Measurements from ENCODE around the gene MELTF.

Gene MELTF

DNA sequence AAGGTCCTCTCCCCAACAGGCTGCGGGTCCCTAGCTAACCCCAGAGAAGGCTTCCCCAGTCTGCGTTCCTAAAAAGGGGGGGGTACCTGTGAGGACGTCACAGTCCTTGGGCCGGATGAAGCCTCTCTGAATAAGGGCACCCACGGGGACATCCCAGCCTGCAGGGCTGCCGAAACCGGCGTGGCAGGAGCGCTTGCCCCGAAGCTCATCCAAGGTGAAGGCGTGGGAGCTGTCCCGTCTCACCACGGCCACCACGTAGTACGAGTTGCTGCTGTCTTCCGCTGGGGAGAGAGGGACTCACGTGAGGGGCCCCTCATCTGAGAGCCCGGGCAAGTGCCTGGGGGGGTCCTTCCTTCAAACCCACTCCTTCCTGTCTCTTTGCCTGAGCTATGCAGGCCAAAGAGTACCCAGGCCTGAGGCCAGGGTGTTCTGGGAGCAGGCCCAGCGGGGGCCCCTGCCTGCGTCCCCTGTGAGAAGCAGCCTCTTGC is 20.0 kb downstream of the MELTF start:
- Mint-ChIP-seq H3K36me3 (peaks cover 2% of the 10 kb centered on the region), H3K4me1 (peaks cover 6% of the 10 kb centered on the region), H3K4me3 (no peak overlapping the region), H3K27me3 (peaks cover 3% of the 10 kb centered on the region), H3K9me3 (no peaks in the 10 kb centered on the region), H3K27ac (no peak overlapping the region)
- no peak for DNase-seq
- CTCF ChIA-PET = interaction anchor here (0.8 kb wide), 1 partner anchor 178 kb away, joined by 3 read pairs; no protein-coding TSS in a partner anchor

DNA sequence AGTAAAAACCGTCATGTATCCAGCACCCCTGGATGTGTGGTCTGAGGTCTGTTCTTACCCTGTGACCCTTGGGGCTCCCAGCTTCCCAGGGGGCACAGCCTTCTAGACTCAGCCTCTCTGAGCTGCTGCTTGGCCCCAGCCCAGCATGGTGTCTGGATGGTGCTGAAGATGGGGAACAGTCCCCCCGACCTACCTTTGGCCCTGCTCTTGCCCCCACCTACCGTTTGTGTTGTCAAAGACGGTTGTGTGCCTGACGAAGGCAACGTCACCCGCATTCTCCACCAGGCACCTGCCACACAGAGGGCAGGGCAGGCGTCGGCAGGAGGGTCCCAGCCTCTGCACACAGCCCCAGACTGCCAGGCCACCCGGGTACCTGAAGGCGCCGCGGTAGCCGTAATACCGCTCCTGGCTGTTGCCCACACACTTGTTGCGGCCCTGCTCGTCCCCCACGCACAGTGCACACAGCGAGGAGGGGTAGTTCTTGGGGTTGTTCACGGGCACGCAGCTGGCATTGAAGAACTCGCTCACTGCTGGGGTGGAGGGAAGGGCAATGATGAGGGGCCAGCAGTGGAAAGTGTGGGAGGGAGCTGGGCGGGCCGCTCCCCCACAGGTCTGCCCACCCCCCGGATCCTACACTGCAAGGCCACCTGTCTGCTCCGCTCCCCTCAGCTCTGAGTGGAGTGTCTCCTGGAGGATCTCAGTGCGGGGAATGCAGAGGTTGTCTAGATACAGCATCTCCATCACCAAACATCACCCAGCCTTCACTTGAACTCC is 21.0 kb downstream of the MELTF start:
- CTCF ChIA-PET = no interaction called here

DNA sequence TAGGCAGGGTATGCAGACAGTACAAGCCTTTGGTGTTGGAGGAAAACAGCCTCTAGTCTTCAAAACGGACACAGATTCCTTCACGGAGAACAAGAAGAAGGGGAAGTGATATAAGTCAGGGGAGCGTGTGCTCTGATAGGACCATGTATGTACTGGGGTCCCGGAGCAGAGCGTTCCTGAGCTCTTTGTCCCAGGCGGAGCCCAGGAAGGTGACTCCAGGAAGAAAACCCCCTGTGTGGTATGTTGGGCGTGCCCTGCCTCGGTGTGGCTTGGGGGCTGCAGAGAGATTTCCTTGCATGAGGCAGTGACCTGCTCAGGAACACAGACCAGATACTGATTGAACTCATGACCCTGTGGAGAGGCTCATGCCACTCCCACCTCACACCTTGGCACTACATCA is 21.7 kb downstream of the MELTF start:
- Mint-ChIP-seq H3K9me3 (no peaks in the 10 kb centered on the region), H3K27ac (no peak overlapping the region), H3K27me3 (peaks cover 7% of the 10 kb centered on the region), H3K36me3 (peaks cover 4% of the 10 kb centered on the region), H3K4me3 (no peak overlapping the region), H3K4me1 (peaks cover 15% of the 10 kb centered on the region)
- no peak for DNase-seq
- CTCF ChIA-PET = no interaction called here

More for the DNA sequence above, 21.0 kb downstream of the MELTF start:
- Mint-ChIP-seq H3K9me3 (no peaks in the 10 kb centered on the region), H3K4me3 (no peak overlapping the region), H3K27ac (no peak overlapping the region), H3K4me1 (peaks cover 14% of the 10 kb centered on the region), H3K36me3 (peaks cover 4% of the 10 kb centered on the region), H3K27me3 (peaks cover 3% of the 10 kb centered on the region)
- no peak for DNase-seq

DNA sequence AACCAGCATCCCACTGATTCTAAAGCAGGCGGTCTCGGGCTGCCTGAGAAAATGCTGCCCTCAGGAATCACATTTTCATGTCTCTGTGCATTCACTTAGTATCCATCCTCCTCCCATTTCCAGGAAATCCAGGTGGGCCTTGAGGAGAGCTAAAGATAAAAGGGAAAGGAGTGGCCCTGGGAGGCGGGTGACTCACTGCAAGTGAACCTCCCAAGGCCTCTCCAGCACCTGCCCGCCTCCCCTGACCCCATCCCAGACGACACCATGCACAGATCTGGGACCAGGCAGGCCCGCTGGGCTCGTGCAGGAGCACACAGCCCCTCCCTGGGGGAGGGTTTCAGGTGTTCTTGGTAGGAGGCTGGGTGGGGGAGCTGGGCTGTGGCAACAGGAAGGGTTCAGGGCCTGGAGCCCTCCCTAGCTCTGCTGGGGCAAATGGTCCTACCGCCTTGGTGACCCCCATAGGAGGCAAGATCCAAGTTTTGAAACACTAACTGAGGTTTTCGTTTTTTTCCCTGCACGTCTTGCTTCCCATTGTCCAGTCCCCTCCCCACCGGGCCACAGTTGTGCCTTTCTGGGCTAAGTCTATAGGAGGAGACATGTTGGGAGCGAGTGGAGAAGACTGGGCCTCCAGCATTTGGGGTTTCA is 22.2 kb downstream of the MELTF start:
- no peak for DNase-seq
- CTCF ChIA-PET = interaction anchor here (1.0 kb wide), 1 partner anchor 22 kb away, joined by 3 read pairs; the partner anchor contains the start of gene MELTF
- Mint-ChIP-seq H3K4me1 (peaks cover 15% of the 10 kb centered on the region), H3K27ac (no peak overlapping the region), H3K36me3 (peaks cover 4% of the 10 kb centered on the region), H3K4me3 (no peak overlapping the region), H3K9me3 (no peaks in the 10 kb centered on the region), H3K27me3 (peaks cover 5% of the 10 kb centered on the region)

DNA sequence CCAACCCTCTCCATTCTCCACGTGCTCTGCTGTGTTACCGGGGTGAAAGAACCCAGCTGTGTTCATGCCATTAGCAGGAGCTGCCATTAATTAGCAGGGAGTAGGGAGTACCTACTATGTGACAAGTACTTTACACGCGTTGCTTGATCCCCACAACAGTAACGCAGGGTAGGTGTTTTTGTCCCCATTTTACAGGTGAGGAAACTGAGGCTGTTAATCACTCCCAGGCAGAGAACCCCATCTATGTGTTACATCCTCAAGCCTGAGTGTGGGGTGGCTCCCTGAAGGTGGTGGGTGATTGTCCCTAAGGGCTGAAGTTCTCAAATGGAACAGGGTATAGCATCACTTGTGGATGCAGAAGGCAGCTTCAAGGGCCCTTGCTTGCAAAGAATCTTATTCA is 22.8 kb downstream of the MELTF start:
- peaks cover 4% of the 10 kb centered on the region for H3K36me3 Mint-ChIP-seq
- H3K27ac Mint-ChIP-seq = no peak overlapping the region
- H3K4me1 Mint-ChIP-seq = peaks cover 15% of the 10 kb centered on the region
- H3K27me3 Mint-ChIP-seq = peaks cover 4% of the 10 kb centered on the region
- no peaks in the 10 kb centered on the region for H3K9me3 Mint-ChIP-seq
- no peak for DNase-seq
- CTCF ChIA-PET = interaction anchor here (1.0 kb wide), 1 partner anchor 23 kb away, joined by 3 read pairs; the partner anchor contains the start of gene MELTF
- no peak overlapping the region for H3K4me3 Mint-ChIP-seq

DNA sequence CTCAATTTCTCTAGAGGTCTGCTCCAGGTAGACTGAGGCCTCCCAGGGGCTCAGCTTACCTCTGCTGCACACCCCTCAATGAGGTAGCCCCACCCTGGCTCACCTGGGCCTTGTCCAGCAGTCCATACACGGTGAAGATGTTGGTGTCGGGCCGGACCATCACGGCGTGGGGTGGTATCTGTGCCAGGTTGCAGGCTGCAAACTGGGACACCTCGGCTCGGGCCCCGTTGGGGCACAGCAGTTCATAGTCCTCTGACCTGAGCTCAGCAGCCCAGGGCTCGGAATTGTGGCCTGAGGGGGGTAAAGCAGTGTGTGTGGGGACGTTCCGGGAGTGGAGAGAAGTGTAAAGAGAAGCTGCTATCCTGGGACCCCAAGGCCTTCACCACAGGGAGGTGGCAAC is 23.2 kb downstream of the MELTF start:
- Mint-ChIP-seq H3K4me3 (no peak overlapping the region), H3K27me3 (peaks cover 5% of the 10 kb centered on the region), H3K36me3 (peaks cover 4% of the 10 kb centered on the region), H3K9me3 (no peaks in the 10 kb centered on the region), H3K4me1 (peaks cover 19% of the 10 kb centered on the region), H3K27ac (no peak overlapping the region)
- CTCF ChIA-PET = interaction anchor here (0.6 to 2.3 kb wide), 3 partner anchors 22 to 101 kb away, joined by 3 to 5 read pairs (median 3); partner anchors contain the start of gene MELTF
- no peak for DNase-seq

DNA sequence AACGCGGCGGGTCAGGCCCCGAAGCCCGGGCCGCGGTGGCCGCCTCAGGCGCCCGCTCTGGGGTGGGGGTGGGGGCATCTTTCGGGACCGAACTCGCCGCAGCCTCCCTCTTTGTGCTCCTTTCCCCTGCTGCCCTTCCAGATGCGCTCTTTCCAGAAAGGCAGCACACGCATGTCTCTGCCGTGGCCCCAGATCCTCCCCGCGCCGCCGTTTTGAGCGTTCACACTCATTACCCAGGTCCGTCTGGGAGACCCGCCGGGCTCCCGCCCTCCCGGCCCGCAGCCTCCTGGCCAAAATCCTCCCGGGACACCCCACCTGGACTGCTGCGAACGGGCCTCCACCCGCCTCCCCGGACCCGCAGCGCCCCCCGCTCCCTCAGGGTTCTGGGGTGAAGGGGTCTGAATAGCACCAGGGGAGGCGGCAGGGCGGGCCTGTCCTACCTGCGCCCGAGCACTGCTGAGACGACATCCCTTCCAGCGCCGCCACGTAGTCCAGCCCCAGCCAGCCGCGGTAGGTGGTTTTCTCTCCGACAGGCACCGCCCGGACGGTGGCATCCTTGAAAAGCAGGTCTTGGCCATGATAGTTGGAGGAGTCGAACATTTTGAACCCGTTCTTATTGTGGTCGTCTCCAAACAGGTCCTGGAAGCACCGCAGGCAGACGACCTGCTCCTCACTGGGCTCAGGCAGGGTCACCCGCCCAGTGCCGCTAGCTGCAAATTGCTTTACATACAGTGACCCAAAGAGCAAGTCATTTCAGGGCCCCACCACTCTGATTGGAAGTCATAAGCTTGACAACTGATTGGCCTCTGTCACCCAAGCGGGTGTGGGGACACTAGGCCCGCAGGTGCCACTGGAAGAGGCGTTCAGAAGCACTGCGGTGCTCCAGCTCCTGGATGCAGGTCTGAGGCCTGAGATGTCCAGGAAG is 25.9 kb downstream of the MELTF start:
- DNase-seq = peak; percentile 52
- peak overlapping the region; percentile 79 for H3K27ac Mint-ChIP-seq
- CTCF ChIA-PET = interaction anchor here (0.6 to 2.9 kb wide), 11 partner anchors 17 to 499 kb away, joined by 3 to 19 read pairs (median 4); partner anchors contain the start of gene MELTF

DNA sequence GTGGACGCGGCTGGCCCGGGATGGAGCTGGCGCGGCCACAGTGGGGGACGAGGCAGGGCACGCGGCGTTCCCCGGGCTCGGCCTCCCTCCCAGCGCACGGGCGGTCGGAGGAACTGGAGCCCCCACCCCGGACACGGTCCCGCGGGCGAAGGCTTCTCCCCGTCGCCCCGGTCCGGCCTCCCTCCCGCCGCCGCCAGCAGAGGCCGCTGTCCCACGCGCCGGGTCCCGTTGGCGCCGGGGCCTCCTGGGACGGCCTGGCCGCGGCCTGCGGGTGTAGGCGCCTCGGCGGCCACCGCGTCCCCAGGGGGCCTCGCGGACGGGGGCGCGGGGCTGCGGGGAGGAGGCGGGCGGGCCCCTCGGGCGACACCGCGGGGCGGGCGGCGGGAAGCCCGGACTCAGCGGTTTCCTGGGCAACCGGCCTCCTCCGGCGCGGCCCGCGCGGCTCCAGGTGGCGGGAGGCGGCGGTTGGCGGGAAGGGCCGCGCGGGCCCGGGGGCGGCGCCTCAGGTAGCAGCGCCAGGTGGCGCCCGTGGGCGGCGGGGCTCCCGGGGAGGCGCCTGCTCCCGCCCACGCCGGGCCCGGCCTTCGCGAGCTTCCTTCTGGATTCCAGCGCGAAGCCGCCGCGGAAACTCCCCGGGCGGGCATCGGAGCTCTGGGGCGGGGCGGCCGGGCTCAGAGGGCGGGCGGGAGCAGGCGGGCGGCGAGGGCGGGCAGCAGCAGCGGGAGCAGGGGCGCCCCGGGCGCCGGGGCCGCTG is 26.7 kb downstream of the MELTF start:
- H3K27ac Mint-ChIP-seq = no peak overlapping the region
- no peak overlapping the region for H3K4me3 Mint-ChIP-seq
- H3K9me3 Mint-ChIP-seq = no peaks in the 10 kb centered on the region
- DNase-seq = peak; percentile 85
- H3K4me1 Mint-ChIP-seq = peaks cover 20% of the 10 kb centered on the region
- CTCF ChIA-PET = interaction anchor here (0.6 to 2.9 kb wide), 7 partner anchors 19 to 201 kb away, joined by 3 to 19 read pairs (median 4); partner anchors contain the start of gene MELTF
- peaks cover 4% of the 10 kb centered on the region for H3K36me3 Mint-ChIP-seq
- peaks cover 11% of the 10 kb centered on the region for H3K27me3 Mint-ChIP-seq

More for the DNA sequence above, 25.9 kb downstream of the MELTF start:
- Mint-ChIP-seq H3K27me3 (peaks cover 11% of the 10 kb centered on the region), H3K9me3 (no peaks in the 10 kb centered on the region), H3K4me1 (peaks cover 20% of the 10 kb centered on the region), H3K36me3 (peaks cover 4% of the 10 kb centered on the region), H3K4me3 (peak overlapping the region; percentile 83)

DNA sequence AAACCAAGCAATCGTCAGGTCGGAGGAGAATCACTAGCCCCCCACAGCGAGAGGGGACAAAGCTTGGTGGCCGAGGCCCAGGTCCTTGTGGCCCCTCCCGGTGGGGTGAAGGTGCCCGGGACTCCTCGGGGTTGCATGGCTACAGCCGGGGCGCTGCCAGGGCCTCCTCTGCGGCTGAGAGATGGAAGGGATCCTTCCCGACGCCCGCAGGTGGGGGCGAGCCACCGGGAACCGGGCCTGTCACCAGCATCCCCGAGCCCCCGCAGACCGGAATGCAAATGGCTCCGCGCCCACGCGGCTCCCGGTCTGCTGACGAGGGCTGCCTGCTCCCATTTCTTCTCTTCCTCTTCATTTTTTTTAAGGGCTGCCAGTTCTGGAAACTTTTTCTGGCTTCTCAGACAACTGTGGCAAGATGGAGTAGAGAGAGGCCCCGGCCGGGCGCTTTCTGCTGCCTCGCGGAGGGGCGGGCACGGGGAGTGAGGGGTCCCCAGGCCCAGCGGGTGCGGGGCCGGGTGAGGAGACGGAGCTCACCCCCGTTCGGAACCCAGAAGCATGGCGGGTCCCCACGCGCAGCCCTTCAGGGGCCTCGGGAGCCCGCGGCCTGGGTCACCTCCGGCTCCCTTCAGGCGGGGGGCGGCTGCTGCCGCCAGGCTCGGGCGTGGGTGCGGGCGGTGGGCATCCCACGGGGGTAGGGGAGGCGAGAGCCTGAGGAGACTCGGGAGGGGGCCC is 27.5 kb downstream of the MELTF start:
- CTCF ChIA-PET = interaction anchor here (1.1 to 2.9 kb wide), 4 partner anchors 28 to 202 kb away, joined by 3 to 19 read pairs (median 4); partner anchors contain the start of gene MELTF
- H3K9me3 Mint-ChIP-seq = no peaks in the 10 kb centered on the region
- peak overlapping the region; percentile 70 for H3K4me3 Mint-ChIP-seq
- peaks cover 20% of the 10 kb centered on the region for H3K4me1 Mint-ChIP-seq
- H3K27me3 Mint-ChIP-seq = peaks cover 11% of the 10 kb centered on the region
- peak overlapping the region; percentile 67 for H3K27ac Mint-ChIP-seq
- peak; percentile 28 for DNase-seq
- peaks cover 4% of the 10 kb centered on the region for H3K36me3 Mint-ChIP-seq

DNA sequence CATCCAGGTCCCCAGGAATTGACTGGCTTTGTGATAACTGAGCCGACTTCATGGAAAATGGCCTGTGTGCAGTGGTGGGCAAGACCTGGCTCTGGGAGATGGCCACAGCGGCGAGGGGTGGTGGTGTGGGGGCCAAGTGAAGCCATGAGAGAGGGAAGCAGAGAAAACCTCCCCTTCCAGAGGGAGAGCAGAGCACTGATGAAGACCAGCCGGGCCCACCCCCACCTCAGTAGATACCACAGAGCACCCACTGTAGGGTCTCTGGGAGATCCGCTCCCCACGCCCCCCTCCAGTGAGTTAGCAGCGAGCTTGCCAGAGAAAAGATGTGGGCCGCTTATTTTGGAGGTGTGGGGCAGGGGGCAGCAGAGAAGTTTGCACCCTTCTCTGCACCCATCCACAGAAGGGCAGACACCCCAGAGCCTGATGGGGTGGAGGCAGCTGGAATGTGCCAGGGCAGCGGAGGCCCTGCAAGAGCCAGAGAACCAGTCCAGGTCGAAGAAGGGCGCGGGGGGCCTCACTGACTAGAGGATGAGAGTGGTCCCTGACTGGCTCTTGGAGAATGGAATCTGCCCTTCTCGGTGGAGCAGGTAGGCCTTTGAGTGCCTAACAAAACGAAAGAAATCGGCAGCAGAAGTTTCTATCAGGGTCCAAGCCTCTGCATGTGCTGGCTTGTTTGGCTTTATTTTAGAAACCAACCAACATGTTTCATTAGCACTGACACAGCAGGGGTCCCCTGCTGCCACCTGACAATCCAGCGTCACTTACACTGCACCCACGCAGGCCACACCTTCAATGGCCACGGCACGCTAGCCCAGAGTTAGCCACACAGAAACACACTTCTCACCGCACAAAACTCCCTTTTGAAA is 28.3 kb downstream of the MELTF start:
- peaks cover 4% of the 10 kb centered on the region for H3K36me3 Mint-ChIP-seq
- CTCF ChIA-PET = interaction anchor here (1.1 to 2.9 kb wide), 3 partner anchors 13 to 179 kb away, joined by 3 to 19 read pairs (median 3); partner anchors contain the start of gene MELTF
- H3K9me3 Mint-ChIP-seq = no peaks in the 10 kb centered on the region
- DNase-seq = no peak
- H3K27me3 Mint-ChIP-seq = peaks cover 11% of the 10 kb centered on the region
- peak overlapping the region; percentile 67 for H3K27ac Mint-ChIP-seq
- peak overlapping the region; percentile 70 for H3K4me3 Mint-ChIP-seq
- peaks cover 20% of the 10 kb centered on the region for H3K4me1 Mint-ChIP-seq

DNA sequence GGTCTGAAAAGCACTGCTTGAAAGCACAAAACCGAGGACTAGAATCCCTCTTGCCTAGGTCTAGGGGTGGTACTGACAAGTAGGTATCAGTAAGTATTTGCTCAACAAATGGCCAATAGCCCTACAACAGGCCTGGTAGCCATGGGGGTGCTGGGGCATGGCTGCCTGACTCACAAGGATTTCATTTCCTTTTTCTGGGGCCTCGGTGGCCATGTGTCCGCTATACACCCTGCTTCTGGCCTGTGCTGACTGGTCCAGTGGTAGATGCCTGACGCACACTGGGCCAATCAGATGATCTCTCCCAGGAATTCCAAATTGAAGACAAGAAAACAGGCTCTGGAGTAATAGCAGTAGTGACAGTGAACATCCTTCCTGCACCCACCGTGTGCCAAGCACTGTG is 29.4 kb downstream of the MELTF start:
- H3K27me3 Mint-ChIP-seq = peaks cover 11% of the 10 kb centered on the region

More for the DNA sequence above, 29.4 kb downstream of the MELTF start:
- Mint-ChIP-seq H3K36me3 (peaks cover 4% of the 10 kb centered on the region), H3K4me3 (no peak overlapping the region), H3K9me3 (no peaks in the 10 kb centered on the region), H3K4me1 (peaks cover 20% of the 10 kb centered on the region), H3K27ac (no peak overlapping the region)
- no peak for DNase-seq
- CTCF ChIA-PET = interaction anchor here (0.7 to 1.1 kb wide), 2 partner anchors 11 to 188 kb away, joined by 3 read pairs; no protein-coding TSS in a partner anchor

Data from activated naive CD4-positive, alpha-beta T cell treated with anti-CD3 and anti-CD28 coated beads, Interleukin-2, amount 10 ng/mL, durations not matched to agents 7 days and 5 days (primary cell).